HL-60 (cell line): Measurements from ENCODE around the gene KIF23.

Source experiments
- DNase-seq, 2 experiments: peaks; one replicate each; pipeline ENCODE4 v3.0.0-alpha.2; 2010 to 2020; ENCODE audit warnings: low read depth in 1 of 2, low spot score in 1 of 2
- H3K27ac ChIP-seq: fragments of 250-450 bp; sonication (Bioruptor Pico); replicated peaks from 2 replicates; pipeline ENCODE4 v1.5.1; 2020; ENCODE audit warnings: mild to moderate bottlenecking, moderate library complexity
- H3K27me3 ChIP-seq: fragments of 250-450 bp; sonication (Bioruptor Pico); 2 replicates; pipeline ENCODE4 v1.5.1; 2021; ENCODE audit warnings: mild to moderate bottlenecking, moderate library complexity; ENCODE audit not compliant: insufficient read depth, poor library complexity, severe bottlenecking
- H3K4me3 ChIP-seq: replicated peaks from 2 replicates; pipeline ENCODE4 v1.5.1; 2011; ENCODE audit warnings: mild to moderate bottlenecking, control low read depth, low read length; ENCODE audit not compliant: insufficient read depth
- CTCF ChIP-seq: IDR thresholded peaks from one replicate; pipeline ENCODE4 v1.5.1; 2011; ENCODE audit warnings: low read length, control low read depth, inconsistent platforms; ENCODE audit not compliant: insufficient read depth
- GABPA ChIP-seq: IDR thresholded peaks from 2 replicates; pipeline ENCODE4 v1.6.1; 2012; ENCODE audit warnings: low read depth
- POLR2AphosphoS5 ChIP-seq: IDR thresholded peaks from 2 replicates; pipeline ENCODE4 v1.6.1; 2012; ENCODE audit warnings: low read depth
- REST ChIP-seq: IDR thresholded peaks from 2 replicates; pipeline ENCODE4 v1.6.1; 2012; ENCODE audit warnings: low read depth; ENCODE audit not compliant: insufficient replicate concordance
- SPI1 ChIP-seq: IDR thresholded peaks from 2 replicates; pipeline ENCODE4 v1.6.1; 2012; ENCODE audit warnings: low read depth, mild to moderate bottlenecking, borderline replicate concordance

The KIF23 gene

GRCh38 chr15:69472562-69472961, 58.4 kb downstream of the KIF23 start:
- Histone ChIP-seq H3K27ac (no peak overlapping the region), H3K4me3 (no peak overlapping the region), H3K27me3 (no peaks in the 10 kb centered on the region)
- TF ChIP-seq REST (no peak), CTCF (no peak), SPI1 (no peak), GABPA (no peak), POLR2AphosphoS5 (no peak)
- DNase-seq = no peak

- TF ChIP-seq CTCF = no peak
- TF ChIP-seq SPI1 = no peak
- TF ChIP-seq REST = no peak
- TF ChIP-seq POLR2AphosphoS5 = no peak
- TF ChIP-seq GABPA = no peak
- DNase-seq = no peak
- Histone ChIP-seq H3K27ac (no peak overlapping the region), H3K4me3 (no peak overlapping the region), H3K27me3 (no peaks in the 10 kb centered on the region)
These were observed 60.1 kb downstream of the KIF23 start for GRCh38 chr15:69474291-69474690.

- no peak overlapping the region for H3K4me3 ChIP-seq
- TF ChIP-seq SPI1 = no peak
- no peak for TF ChIP-seq REST
- TF ChIP-seq CTCF = no peak
- no peak for TF ChIP-seq POLR2AphosphoS5
- no peak for TF ChIP-seq GABPA
- no peak overlapping the region for H3K27ac ChIP-seq
- H3K27me3 ChIP-seq = no peaks in the 10 kb centered on the region
- no peak for DNase-seq
These were observed 60.8 kb downstream of the KIF23 start for GRCh38 chr15:69474846-69475455.
